Fibroblast of lung (primary cell): ENCODE results near the gene SLC4A8.

Source experiments
- CTCF ChIP-seq, 2 donors: IDR thresholded peaks in 1 of 2; conservative IDR thresholded peaks in 1 of 2; 1 replicate in 1 of 2; 2 replicates in 1 of 2; pipeline ENCODE4 v1.5.1; 2011 to 2012; ENCODE audit warnings: low read length in 2 of 2, control low read depth in 1 of 2, inconsistent platforms in 1 of 2, low read depth in 1 of 2, mild to moderate bottlenecking in 1 of 2
- EZH2 ChIP-seq: IDR thresholded peaks from 2 replicates; pipeline ENCODE4 v1.5.1; 2012; ENCODE audit warnings: low read length, control low read depth, mild to moderate bottlenecking; ENCODE audit errors: missing control alignments

GRCh38 chr12:51434305-51434704, 9.7 kb downstream of the SLC4A8 start:
- TF ChIP-seq EZH2: no peak
- no peak for TF ChIP-seq CTCF (conservative IDR thresholded peaks at IDR 0.05 in 1 of 2, IDR thresholded peaks at IDR 0.05 in 1 of 2; ENCODE audit: low read depth in 1 of 2, low read length in 2 of 2)
